KG1 (cell line): ENCODE data around the gene DLGAP1.

Experiments
- DNase-seq: peaks from one replicate; lab custom pipeline; 2025; lab: John Stamatoyannopoulos, UW

The DLGAP1 gene

DNA sequence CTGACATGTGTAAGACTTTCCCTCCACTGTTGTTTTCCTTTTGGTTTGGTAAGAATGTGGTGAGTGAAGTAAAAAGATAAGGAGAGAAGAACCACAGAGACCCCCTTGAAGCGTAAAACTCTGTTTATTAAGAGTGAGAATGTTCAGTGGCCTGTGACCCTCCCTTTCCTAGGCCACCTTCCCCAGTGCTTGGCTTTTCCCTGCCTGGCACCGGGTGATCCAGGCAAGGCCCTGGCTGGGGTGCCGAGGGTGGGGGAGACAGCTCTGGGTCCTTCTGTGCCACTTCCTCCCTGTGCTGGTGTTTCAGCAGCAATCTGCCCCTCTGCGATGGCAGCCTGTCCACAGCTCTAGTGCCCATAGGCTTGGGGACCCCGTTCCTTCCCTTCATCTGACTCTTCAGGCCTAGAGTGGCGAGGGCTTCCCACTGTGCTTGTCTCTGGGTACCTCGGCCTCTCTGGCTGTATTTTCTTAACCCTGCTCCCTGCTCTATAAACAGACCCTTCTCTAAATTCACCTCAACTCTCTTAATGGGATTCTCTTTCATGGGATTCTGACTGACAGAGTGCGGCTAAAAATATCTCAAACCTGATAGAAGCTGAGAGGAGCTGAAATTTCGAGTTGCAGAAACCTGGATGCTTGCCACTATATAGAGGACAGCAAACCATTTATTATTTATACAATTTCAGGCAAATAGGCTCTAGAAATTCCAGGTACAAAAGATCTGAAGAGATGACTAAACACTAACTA, 461.0 kb downstream of the DLGAP1 start:
- DNase-seq: no peak

DNA sequence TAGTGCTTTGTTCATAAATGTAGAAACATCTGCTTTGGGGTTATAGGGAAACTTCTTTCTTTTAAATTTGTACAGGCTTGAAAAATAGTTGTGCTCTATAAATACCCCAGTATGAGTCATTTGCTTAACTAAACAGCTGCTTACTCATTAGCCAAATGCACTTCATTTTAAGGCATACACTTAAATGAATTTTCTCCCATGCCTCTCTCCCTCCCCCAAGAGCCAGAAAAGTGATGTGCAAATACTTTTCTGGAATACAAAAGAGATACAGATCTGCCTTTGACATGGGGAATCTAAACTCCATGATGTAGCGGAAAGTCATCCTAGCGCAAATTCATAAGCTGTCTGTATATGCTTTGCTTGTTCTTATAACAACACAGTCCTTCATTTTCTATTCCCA, 469.4 kb downstream of the DLGAP1 start:
- no peak for DNase-seq

GRCh38 chr18:3985020-3985419, 470.1 kb downstream of the DLGAP1 start:
- DNase-seq: no peak

DNA sequence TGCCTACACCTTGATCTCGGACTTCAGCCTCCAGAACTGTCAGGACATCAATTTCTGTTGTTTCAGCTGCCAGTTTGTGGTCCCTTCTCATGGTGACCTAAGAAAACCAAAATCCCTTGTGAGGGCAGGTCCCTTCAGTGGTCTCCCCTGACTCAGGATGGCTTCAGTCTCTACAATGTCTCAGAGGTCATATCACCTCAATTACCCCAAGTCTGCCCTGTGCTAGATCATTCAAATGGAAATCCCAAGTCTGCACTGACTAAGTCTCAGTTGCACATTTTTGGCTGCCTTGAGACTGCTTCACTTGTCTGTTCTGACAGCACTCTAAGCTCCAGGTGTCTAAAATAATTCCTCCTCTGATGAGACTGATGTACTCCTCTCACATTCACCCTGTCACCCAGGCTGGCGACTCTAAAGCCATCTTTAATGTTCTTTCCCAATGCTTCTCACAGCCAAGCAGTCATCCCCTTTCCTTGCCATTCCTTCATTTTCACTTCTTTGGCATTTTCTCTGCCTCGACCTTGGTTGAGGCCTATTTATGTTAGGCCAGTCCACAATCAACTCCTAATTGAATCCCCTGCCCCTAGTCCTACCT, 470.8 kb downstream of the DLGAP1 start:
- DNase-seq: no peak

- DNase-seq: no peak
Observed at GRCh38 chr18:3983351-3983969, 471.6 kb downstream of the DLGAP1 start.

DNA sequence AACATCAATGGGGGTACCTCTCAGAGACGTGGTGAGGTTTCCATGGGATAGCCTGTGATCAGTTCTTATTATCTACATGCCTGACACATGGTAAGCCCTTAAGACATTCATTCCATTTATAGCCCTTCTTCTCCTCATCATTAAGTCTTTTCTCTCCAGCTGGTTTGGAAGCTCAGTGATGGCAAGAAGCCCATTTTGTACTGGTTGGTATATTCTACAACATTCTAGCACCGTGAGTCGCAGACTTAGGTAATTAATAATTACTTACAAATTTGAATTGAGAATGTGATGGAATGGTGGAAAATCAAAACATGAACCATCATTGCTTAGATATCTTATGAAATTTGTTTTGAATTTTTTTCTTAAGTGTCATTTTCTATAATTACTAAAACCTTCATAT, 472.6 kb downstream of the DLGAP1 start:
- no peak for DNase-seq

- DNase-seq: no peak
Observed at GRCh38 chr18:3979024-3979423, 476.1 kb downstream of the DLGAP1 start.

- DNase-seq: no peak
Observed at GRCh38 chr18:3973191-3973850, 481.8 kb downstream of the DLGAP1 start.

DNA sequence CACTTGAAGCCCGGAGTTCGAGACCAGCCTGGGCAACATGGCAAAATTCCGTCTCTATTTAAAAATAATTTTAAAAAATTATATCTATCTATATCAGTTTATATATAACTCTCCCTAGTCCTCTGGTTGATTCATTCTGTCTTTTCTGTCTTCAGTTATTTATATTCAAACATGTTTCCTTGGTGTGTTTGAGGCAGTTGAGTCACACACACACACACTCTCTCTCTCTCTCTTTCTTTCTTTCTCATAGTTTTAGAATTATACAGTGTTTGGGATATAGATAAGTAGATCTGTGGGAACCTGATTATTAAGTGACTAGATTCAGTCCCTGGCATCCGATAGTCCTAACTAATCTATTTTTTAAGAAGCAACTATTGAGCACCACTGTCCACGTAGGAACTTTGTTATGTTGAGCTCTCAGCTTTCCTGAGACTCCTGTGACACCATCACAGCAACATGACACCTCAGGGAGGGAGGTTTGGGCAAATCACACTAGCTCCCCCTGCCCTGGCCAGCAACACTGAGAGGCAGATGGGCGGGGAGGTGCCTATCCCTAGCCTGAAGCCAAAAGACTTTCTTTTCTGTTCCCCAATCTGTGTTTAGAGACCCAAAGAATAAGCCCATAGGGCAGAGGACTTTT, 482.7 kb downstream of the DLGAP1 start:
- no peak for DNase-seq

- DNase-seq: no peak
Observed at GRCh38 chr18:3970929-3971328, 484.2 kb downstream of the DLGAP1 start.

DNA sequence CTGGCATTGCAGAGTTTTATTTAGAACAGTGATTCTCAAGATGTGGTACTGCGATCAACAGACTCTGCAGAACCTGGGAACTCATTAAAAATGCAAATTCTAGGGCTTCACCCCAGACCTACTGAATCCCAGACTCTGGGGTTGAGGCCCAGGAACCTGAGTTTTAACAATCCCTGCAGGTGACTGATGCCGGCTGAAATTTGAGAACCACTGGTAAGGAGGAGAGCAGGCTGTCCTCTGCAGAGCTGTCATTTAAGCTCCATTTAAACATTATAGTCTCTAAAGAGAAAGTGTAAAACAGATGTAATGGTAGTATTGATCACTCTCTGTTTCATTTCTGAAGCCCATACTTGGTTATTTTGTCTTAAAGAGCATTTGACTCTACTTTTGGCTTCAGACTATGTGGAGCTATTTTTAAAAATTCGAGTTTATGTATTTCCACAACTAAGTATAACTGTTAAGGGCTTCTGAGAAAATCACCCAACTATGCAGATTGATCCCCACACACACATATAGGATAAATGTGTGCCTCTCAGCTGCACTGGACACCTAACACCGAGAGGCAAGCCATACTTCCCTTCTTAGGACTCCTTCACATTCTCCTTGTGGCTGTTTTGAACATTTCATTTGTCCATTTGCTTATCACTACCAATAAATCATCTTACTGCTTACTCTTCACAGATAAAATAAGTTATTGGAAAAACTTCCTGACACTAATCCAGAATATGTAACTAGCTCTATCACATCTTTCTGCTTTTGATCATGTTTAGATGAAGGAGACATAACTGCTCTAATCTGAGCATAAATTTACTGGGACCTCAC, 487.5 kb downstream of the DLGAP1 start:
- no peak for DNase-seq

GRCh38 chr18:3966642-3967358, 488.3 kb downstream of the DLGAP1 start:
- no peak for DNase-seq

DNA sequence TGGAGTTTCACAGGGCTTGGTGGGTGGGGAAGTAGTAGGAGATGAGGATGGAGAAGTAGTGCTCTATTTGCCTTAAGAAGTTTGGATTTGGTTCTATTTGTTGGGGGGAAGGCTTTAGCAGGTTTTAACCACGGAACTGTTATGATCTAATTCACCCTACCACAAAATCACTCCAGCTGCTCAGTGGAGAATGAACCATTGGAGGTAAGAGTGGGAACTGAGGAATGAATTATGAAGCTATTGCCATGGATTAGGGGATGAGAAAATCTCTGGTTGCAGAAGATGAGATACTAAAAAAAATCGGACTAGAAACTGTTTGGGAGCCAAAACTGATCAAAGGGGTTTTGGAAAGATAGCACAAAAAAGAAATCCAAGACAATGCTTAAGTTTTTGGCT, 488.9 kb downstream of the DLGAP1 start:
- DNase-seq: no peak

GRCh38 chr18:3960977-3961376, 494.1 kb downstream of the DLGAP1 start:
- DNase-seq: no peak

- DNase-seq: no peak
Observed at GRCh38 chr18:3960142-3960541, 495.0 kb downstream of the DLGAP1 start.

GRCh38 chr18:3952031-3952430, 503.1 kb downstream of the DLGAP1 start:
- no peak for DNase-seq

DNA sequence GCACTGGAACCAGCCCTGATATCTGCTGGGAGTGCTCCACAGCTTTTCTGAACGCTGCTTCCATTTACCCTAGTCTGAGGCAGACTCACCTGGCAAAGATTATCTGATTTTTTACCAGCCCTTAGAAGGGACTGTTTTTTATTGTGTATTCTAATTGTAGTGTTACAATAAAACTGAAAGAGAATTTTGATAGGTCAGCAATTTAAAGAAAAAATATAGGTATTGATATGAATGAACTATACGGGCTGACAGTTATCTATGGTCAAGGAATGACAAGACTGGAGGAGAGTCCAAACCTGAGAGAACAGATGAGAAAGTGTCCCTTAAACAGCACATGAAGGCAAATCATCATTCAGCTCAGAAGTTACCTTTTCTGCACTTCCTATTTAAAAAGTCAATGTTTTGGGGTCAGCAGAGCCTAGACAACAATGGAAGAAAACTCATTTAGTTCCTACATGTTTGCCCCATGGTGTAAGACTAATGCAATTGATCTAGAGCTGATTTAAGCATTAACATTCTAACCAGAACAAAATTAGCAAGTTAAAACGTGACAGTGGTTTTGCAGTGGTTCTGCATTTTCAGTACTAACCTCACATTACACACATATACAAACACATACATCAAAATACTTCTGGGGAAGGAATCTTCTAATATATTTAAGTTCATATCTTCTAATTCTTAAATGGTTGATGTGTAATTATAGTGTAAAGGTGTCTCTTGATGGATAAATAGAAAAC, 504.3 kb downstream of the DLGAP1 start:
- no peak for DNase-seq

DNA sequence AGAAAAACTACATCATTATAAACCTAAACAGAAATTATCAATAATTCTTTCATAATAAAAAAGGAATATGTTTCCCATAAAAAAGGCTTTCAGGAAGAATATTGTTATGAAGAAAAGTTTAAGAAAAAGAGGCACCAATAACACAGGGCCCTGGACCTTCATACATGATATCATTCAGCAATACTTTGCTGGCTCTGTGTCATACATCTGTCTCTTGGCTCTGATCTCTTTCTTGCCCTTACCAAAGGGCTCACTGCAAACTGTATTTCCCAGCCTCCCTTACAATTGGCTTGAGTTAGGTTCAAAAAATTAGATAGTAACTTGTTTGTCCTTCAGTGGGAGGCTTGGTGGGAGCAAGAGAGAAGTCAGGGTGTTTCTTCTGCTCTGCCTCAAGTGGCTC, 506.1 kb downstream of the DLGAP1 start:
- DNase-seq: no peak

- no peak for DNase-seq
Observed at GRCh38 chr18:3947383-3947782, 507.7 kb downstream of the DLGAP1 start.

- DNase-seq: no peak
Observed at GRCh38 chr18:3935305-3935704, 519.8 kb downstream of the DLGAP1 start.
